Sigmoid colon (tissue), 4 donors: ENCODE data around the gene IGSF9B.

Source experiments
- CTCF ChIP-seq, 4 experiments: fragments of 450-650 bp in 3 of 4; fragments of 200-600 bp in 1 of 4; IDR thresholded peaks; one replicate each; pipeline ENCODE4 v1.5.1; 2016 to 2019; ENCODE audit warnings: antibody characterized with exemption in 4 of 4, mild to moderate bottlenecking in 3 of 4, moderate library complexity in 2 of 4
- POLR2AphosphoS5 ChIP-seq, 4 donors: sonication (generic); formaldehyde crosslinking; IDR thresholded peaks; one replicate each; pipeline ENCODE4 v1.6.1; 2017; ENCODE audit warnings: antibody characterized with exemption in 4 of 4

GRCh38 chr11:133898031-133898769, 58.6 kb downstream of the IGSF9B start:
- TF ChIP-seq CTCF (IDR thresholded peaks at IDR 0.05) (no peak), POLR2AphosphoS5 (IDR thresholded peaks at IDR 0.05) (no peak)
